Neural cell (in vitro differentiated cells): ENCODE data around the gene CTTNBP2NL.

Experiments
- CTCF ChIP-seq: fragments of 450-650 bp; IDR thresholded peaks from 2 replicates; pipeline ENCODE4 v1.5.1; 2014; ENCODE audit warnings: antibody characterized with exemption, mild to moderate bottlenecking, moderate library complexity; ENCODE audit not compliant: poor library complexity, severe bottlenecking
- EP300 ChIP-seq: fragments of 450-650 bp; conservative IDR thresholded peaks from 2 replicates; pipeline ENCODE4 v1.6.1; 2014; ENCODE audit warnings: antibody characterized with exemption, mild to moderate bottlenecking, moderate library complexity; ENCODE audit not compliant: poor library complexity, severe bottlenecking
- EZH2 ChIP-seq: fragments of 200-600, 300-800 bp; shearing (Covaris generic), sonication (generic); IDR thresholded peaks from 2 replicates; pipeline ENCODE4 v1.6.1; 2014; ENCODE audit warnings: antibody characterized with exemption, low read length, borderline replicate concordance, mild to moderate bottlenecking; ENCODE audit not compliant: insufficient read depth, poor library complexity, severe bottlenecking
- MXI1 ChIP-seq: fragments of 450-650 bp; conservative IDR thresholded peaks from 2 replicates; pipeline ENCODE4 v1.6.1; 2014; ENCODE audit warnings: antibody characterized with exemption, mild to moderate bottlenecking; ENCODE audit not compliant: poor library complexity, severe bottlenecking
- POLR2AphosphoS5 ChIP-seq: IDR thresholded peaks from 2 replicates; pipeline ENCODE4 v1.6.1; 2012
- RAD21 ChIP-seq: fragments of 450-650 bp; conservative IDR thresholded peaks from 2 replicates; pipeline ENCODE4 v1.6.1; 2014; ENCODE audit warnings: antibody characterized with exemption, mild to moderate bottlenecking, moderate library complexity
- REST ChIP-seq: IDR thresholded peaks from 2 replicates; pipeline ENCODE4 v1.6.1; 2012; ENCODE audit warnings: borderline replicate concordance
- SMC3 ChIP-seq: fragments of 450-650 bp; conservative IDR thresholded peaks from 2 replicates; pipeline ENCODE4 v1.6.1; 2014; ENCODE audit warnings: antibody characterized with exemption, mild to moderate bottlenecking, moderate library complexity; ENCODE audit not compliant: poor library complexity
- TAF1 ChIP-seq: IDR thresholded peaks from 2 replicates; pipeline ENCODE4 v1.6.1; 2012; ENCODE audit warnings: low read depth

GRCh38 chr1:112445596-112445995 is 49.6 kb downstream of the CTTNBP2NL start:
- no peak for TF ChIP-seq CTCF
- no peak for TF ChIP-seq EZH2
- no peak for TF ChIP-seq TAF1
- no peak for TF ChIP-seq REST
- TF ChIP-seq EP300, result no peak
- TF ChIP-seq RAD21, result no peak
- no peak for TF ChIP-seq SMC3
- no peak for TF ChIP-seq POLR2AphosphoS5
- TF ChIP-seq MXI1, result no peak
